ENCODE data around the gene RPS6KC1.
"Not testable (repeated sequence)": the region's sequence is repeated elsewhere in the genome, so short reads cannot be mapped to it uniquely, and the experiment has no call there.

The RPS6KC1 gene

DNA sequence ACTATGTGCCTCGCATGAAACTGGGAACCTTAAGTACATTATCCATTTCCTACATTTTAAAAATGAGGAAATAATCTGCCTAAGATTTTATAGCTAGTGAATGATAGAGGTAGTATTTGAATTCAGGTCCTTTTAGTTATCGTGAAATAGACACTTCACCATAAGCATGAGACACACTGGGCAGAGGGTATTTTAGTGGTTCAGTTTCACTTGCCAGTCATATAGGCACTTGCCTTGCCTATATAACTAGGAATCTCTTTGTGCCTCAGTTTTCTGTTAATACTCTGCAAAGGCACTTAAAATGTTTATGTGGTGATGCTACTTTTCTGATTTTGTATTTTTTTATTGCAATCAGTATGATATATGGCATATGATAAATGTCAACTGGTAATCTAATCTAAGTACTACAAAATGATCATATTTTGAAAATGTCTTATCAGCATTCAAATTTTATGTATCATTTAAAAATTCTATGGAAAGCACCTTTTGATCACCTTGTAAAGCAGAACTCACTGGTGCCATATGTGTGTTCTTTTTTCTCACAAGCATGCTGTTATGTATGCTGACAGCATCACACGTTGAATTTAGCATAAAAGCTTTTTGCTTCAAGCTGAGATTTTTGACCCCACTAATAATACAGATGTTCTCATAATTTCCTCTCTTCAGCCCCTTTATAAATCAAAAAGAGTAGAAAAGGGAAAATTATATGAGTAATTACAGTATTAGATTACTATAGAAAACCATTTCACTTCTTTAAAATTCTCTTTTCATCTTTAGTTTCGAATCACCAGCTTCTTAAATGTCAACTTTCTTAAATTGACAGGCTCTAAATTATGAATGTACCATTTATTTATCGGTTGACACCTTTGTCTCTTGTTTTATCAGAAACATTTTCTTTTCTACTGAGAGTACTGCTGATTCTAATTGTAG lies 52.6 kb downstream of the RPS6KC1 start:
- DNase-seq (ENCODE audit: insufficient read length, low spot score) (no peak), FAIRE-seq (no peak)
- no peak for TF ChIP-seq POLR2A (IDR thresholded peaks at IDR 0.05; ENCODE audit: low read depth, low read length)
- peak; percentile 15; the same call in 1 of the 2 replicates for TF ChIP-seq SPI1 (IDR thresholded peaks at IDR 0.05; ENCODE audit: low read depth, low read length)

DNA sequence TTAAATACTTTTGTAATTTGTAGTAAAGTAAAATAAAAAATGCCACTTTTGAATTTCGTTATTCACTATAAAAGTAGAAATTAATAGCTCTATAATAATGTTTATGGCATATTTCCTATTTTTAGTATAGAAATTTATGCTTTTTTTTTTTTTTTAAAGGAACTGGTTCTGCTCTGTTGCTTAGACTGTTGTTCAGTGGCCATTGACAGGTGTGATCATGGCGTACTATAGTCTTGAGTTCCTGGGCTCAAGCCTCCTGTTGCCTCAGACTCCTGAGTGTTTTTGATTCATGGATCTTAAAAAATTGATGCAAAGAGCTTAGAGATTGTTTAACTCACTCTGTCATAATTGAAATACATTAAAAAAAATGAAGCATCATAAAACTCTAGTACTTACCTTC lies 53.6 kb downstream of the RPS6KC1 start:
- DNase-seq (ENCODE audit: insufficient read length, low spot score) (no peak), FAIRE-seq (no peak)
- TF ChIP-seq POLR2A (IDR thresholded peaks at IDR 0.05; ENCODE audit: low read depth, low read length): no peak
- peak; percentile 21 for TF ChIP-seq PAX5 (IDR thresholded peaks at IDR 0.05; ENCODE audit: insufficient read depth, low read length, severe bottlenecking)

DNA sequence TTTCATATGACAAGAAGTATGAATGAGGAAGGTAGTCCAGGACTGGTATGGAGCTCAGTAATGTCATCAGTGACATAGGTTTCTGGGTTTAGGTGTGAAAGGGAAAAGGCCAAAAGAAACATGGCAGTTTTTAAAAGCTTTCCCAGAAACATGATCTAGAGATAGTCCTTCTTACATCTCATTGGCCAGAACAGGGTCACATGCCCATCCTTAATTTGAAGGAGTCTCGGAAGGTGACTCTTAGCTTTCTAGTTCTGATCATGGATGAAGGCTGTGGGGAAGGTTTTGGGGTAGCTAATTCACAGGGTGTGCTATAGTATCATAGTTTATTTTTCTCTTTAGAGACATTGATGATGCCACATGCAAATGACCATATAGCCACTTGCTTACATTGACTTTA lies 55.3 kb downstream of the RPS6KC1 start:
- DNase-seq (ENCODE audit: insufficient read length, low spot score) (no peak), FAIRE-seq (no peak)
- no peak for TF ChIP-seq POU2F2 (IDR thresholded peaks at IDR 0.05; ENCODE audit: low read depth, low read length)
- TF ChIP-seq POLR2A (IDR thresholded peaks at IDR 0.05; ENCODE audit: low read depth, low read length): no peak
- TF ChIP-seq PAX5 (IDR thresholded peaks at IDR 0.05; ENCODE audit: insufficient read depth, low read length, severe bottlenecking): no peak
- no peak for TF ChIP-seq POLR2AphosphoS5 (IDR thresholded peaks at IDR 0.05; ENCODE audit: low read depth, low read length)

DNA sequence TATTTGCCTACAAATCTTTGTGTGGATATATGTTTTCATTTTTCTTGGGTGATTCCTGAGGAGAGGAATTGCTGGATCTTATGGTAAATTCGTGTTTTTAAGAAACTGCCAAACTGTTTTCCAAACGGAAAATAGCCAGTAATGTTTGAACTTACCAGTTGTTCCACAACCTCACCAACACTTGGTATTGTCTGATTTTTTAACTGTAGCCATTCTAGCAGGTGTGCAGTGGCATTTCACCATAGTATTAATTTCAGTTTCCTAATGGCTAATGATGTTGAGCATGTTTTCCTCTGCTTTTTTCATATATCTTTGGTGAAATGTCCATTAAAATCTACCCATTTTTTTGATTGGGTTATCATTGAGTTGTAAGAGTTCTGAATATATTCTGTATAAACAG lies 56.6 kb downstream of the RPS6KC1 start:
- FAIRE-seq (no peak), DNase-seq (ENCODE audit: insufficient read length, low spot score) (no peak)
- no peak for TF ChIP-seq POLR2A (IDR thresholded peaks at IDR 0.05; ENCODE audit: low read depth, low read length)
- no peak for TF ChIP-seq POU2F2 (IDR thresholded peaks at IDR 0.05; ENCODE audit: low read depth, low read length)
- no peak for TF ChIP-seq SPI1 (IDR thresholded peaks at IDR 0.05; ENCODE audit: low read depth, low read length)
- no peak for TF ChIP-seq TAF1 (IDR thresholded peaks at IDR 0.05; ENCODE audit: low read depth, low read length)

DNA sequence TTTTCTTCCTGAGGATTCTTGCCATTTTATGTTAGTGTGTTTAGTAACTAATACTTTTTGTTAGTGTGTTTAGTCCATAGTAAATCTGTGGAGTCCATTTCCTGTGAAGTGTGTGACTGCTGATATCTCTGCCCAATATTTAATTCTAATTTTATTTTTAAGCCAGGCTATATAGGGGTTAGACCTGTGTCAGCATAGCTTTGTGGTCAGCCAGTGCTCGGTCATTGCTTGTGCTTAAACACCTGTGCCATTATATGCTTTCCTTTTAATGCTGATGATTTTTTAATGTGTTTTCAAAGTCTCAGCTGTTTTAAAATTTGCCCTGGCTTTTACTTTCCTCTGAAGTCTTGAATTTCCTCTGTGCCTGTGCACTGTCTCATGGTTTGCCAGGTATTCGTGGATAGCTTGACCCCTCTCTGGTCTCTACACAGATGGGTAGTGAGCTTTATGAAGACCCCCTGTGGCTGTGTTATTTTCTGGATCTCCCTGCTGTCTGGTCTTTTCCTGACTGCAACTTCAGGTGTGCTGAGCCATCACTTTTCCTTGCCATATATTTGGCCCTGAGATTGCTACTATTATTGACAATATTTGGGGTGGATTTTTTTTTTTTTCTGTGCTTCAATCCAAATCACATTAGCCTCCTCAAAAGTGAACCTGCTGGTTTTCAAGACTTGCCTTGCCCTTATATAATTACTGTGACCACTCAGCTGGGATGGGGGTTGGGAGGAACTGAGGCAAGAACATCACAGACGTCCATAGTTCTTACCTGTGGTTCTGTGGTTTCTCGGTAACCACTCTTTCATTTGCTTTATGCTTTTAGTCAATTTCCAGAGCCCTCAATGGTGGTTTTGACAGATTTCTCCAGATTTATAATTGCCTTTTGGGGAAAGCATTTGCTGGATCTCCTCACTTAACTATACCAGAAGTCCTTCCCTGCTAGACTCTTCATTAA lies 59.6 kb downstream of the RPS6KC1 start:
- DNase-seq (ENCODE audit: insufficient read length, low spot score) (no peak), FAIRE-seq (peak; percentile 84)
- TF ChIP-seq SPI1 (IDR thresholded peaks at IDR 0.05; ENCODE audit: low read depth, low read length) (peak; percentile 53; the same call in 1 of the 2 replicates), PAX5 (IDR thresholded peaks at IDR 0.05; ENCODE audit: insufficient read depth, low read length, severe bottlenecking) (no peak), POLR2AphosphoS5 (IDR thresholded peaks at IDR 0.05; ENCODE audit: low read depth, low read length) (no peak)

DNA sequence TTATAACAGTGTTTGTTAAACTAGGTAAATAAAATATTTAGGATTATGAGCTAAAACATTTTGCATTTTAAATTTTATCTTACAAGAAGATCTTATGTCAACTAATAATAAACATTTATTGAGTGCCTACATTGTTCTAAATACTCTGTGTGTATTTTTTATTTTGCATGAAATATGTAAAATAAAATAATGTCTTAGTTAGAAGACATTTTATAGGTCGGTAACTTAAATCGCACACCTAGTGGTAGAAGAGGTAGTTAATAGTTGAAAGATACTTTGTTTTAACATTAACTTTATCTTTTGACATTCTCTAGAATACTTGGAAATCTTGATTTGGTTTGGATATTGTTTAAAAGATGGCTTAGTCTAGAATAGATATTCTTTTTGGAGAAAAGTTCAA lies 60.5 kb downstream of the RPS6KC1 start:
- FAIRE-seq: no peak
- DNase-seq (ENCODE audit: insufficient read length, low spot score): no peak
- TF ChIP-seq PAX5 (IDR thresholded peaks at IDR 0.05; ENCODE audit: insufficient read depth, low read length, severe bottlenecking): no peak
- no peak for TF ChIP-seq SPI1 (IDR thresholded peaks at IDR 0.05; ENCODE audit: low read depth, low read length)
- no peak for TF ChIP-seq POU2F2 (IDR thresholded peaks at IDR 0.05; ENCODE audit: low read depth, low read length)
- no peak for TF ChIP-seq POLR2AphosphoS5 (IDR thresholded peaks at IDR 0.05; ENCODE audit: low read depth, low read length)
- no peak for TF ChIP-seq TAF1 (IDR thresholded peaks at IDR 0.05; ENCODE audit: low read depth, low read length)
- TF ChIP-seq POLR2A (IDR thresholded peaks at IDR 0.05; ENCODE audit: low read depth, low read length): no peak

DNA sequence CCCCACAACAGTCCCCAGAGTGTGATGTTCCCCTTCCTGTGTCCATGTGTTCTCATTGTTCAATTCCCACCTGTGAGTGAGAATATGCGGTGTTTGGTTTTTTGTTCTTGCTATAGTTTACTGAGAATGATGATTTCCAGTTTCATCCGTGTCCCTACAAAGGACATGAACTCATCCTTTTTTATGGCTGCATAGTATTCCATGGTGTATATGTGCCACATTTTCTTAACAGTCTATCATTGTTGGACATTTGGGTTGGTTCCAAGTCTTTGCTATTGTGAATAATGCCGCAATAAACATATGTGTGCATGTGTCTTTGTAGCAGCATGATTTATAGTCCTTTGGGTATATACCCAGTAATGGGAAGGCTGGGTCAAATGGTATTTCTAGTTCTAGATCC lies 61.7 kb downstream of the RPS6KC1 start:
- not testable (repeated sequence) for FAIRE-seq; DNase-seq (ENCODE audit: insufficient read length, low spot score)

DNA sequence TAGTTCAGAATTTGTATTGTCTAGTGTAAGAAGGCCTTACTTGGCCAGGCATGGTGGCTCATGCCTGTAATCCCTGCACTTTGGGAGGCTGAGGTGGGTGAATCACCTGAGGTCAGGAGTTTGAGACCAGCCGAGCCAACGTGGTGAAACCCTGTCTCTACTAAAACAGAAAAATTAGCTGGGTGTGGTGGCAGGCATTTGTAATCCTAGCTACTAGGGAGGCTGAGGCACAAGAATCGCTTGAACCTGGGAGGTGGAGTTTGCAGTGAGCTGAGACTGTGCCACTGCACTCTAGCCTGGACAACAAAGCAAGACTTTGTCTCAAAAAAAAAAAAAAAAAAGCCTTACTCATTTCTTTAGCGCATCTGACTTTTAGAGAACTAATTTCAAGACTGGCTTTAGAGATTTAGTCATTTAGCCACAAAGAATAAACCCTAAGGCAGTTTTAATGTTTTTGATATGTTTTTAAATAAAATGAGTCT lies 66.7 kb downstream of the RPS6KC1 start:
- FAIRE-seq; DNase-seq (ENCODE audit: insufficient read length, low spot score): not testable (repeated sequence)

DNA sequence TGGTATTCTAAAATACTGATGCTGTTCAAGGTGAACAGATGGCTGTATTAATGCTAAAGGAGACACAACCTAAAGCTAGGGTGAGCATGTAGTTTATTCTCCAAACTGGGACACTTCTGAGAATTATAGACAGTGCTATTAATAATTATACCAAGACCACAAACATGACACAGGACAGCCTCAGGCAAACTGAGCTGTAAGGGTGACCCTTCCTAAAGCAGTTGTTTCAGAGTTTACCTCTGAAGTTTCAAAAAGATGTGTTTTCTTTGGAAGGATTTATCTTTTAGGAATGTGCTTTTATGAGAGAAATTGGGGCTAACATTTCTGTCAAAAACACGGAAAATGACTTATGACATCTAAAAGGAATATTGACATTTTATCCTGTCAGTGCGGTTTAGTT lies 68.8 kb downstream of the RPS6KC1 start:
- TF ChIP-seq SPI1 (IDR thresholded peaks at IDR 0.05; ENCODE audit: low read depth, low read length) (no peak), POLR2A (IDR thresholded peaks at IDR 0.05; ENCODE audit: low read depth, low read length) (no peak), POLR2AphosphoS5 (IDR thresholded peaks at IDR 0.05; ENCODE audit: low read depth, low read length) (no peak), PAX5 (IDR thresholded peaks at IDR 0.05; ENCODE audit: insufficient read depth, low read length, severe bottlenecking) (no peak), TAF1 (IDR thresholded peaks at IDR 0.05; ENCODE audit: low read depth, low read length) (no peak)
- FAIRE-seq (no peak), DNase-seq (ENCODE audit: insufficient read length, low spot score) (no peak)

DNA sequence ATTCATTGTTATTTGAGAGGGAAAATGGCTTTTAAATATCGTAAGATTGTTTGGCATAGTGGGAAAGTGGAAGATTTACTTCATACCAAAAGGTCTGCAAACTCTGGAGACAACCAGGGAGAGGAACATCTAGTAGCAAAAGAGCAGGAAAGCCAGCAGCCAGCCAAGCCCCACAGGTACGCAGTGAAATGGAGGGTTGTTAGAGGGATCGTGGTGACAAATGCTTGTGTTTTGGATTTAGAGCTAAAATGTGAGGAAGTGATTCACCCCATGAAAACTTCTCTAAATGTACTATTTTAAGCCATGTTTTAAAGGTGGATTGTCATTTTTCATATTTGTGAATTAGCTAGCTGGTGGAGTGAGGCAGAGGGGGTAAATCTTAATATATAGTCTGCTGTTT lies 69.3 kb downstream of the RPS6KC1 start:
- DNase-seq (ENCODE audit: insufficient read length, low spot score) (no peak), FAIRE-seq (no peak)
- TF ChIP-seq TAF1 (IDR thresholded peaks at IDR 0.05; ENCODE audit: low read depth, low read length) (no peak), POU2F2 (IDR thresholded peaks at IDR 0.05; ENCODE audit: low read depth, low read length) (no peak), POLR2A (IDR thresholded peaks at IDR 0.05; ENCODE audit: low read depth, low read length) (no peak), SPI1 (IDR thresholded peaks at IDR 0.05; ENCODE audit: low read depth, low read length) (no peak), PAX5 (IDR thresholded peaks at IDR 0.05; ENCODE audit: insufficient read depth, low read length, severe bottlenecking) (no peak), POLR2AphosphoS5 (IDR thresholded peaks at IDR 0.05; ENCODE audit: low read depth, low read length) (no peak)

All from GM12891 (cell line).